Trophoblast cell (in vitro differentiated cells and primary cell): ENCODE results near the gene CTAG1B.
"Not testable (repeated sequence)": the region's sequence is repeated elsewhere in the genome, so short reads cannot be mapped to it uniquely, and the experiment has no call there.

ENCODE experiments used
- DNase-seq, 2 donors: peaks; one replicate each; pipeline ENCODE4 v3.0.0-alpha.2; 2016
- H2AFZ ChIP-seq: 2 replicates; pipeline ENCODE4 v1.6.1; 2013; ENCODE audit warnings: low read length, moderate library complexity, mild to moderate bottlenecking; ENCODE audit not compliant: insufficient read depth, poor library complexity
- H2AK5ac ChIP-seq: 2 replicates; pipeline ENCODE4 v1.6.1; 2013; ENCODE audit warnings: mild to moderate bottlenecking, low read length
- H2BK120ac ChIP-seq: 2 replicates; pipeline ENCODE4 v1.6.1; 2013; ENCODE audit warnings: low read length, mild to moderate bottlenecking, moderate library complexity; ENCODE audit not compliant: insufficient read depth, poor library complexity
- H2BK12ac ChIP-seq: 2 replicates; pipeline ENCODE4 v1.6.1; 2013; ENCODE audit warnings: mild to moderate bottlenecking, low read length, moderate library complexity
- H2BK5ac ChIP-seq: 2 replicates; pipeline ENCODE4 v1.6.1; 2013; ENCODE audit warnings: low read length, low read depth, moderate library complexity, mild to moderate bottlenecking; ENCODE audit not compliant: poor library complexity
- H3K14ac ChIP-seq: 2 replicates; pipeline ENCODE4 v1.6.1; 2013; ENCODE audit warnings: mild to moderate bottlenecking, low read length
- H3K18ac ChIP-seq: 2 replicates; pipeline ENCODE4 v1.6.1; 2013; ENCODE audit warnings: mild to moderate bottlenecking, low read length
- H3K23ac ChIP-seq: 2 replicates; pipeline ENCODE4 v1.6.1; 2013; ENCODE audit warnings: low read length
- H3K27ac ChIP-seq: 2 replicates; pipeline ENCODE4 v1.5.1; 2013; ENCODE audit warnings: low read depth, mild to moderate bottlenecking, inconsistent platforms, low read length, moderate library complexity
- H3K27me3 ChIP-seq: 2 replicates; pipeline ENCODE4 v1.6.1; 2013; ENCODE audit warnings: inconsistent platforms, mild to moderate bottlenecking, low read length, moderate library complexity; ENCODE audit not compliant: insufficient read depth
- H3K36me3 ChIP-seq, 2 experiments: 1 replicate in 1 of 2; 2 replicates in 1 of 2; pipeline ENCODE4 v1.6.1; 2013; ENCODE audit warnings: low read length in 2 of 2, mild to moderate bottlenecking in 2 of 2, moderate library complexity in 1 of 2; ENCODE audit not compliant: insufficient read depth in 2 of 2, control insufficient read depth in 1 of 2
- H3K4ac ChIP-seq: 2 replicates; pipeline ENCODE4 v1.6.1; 2013; ENCODE audit warnings: low read depth, mild to moderate bottlenecking, low read length, moderate library complexity
- H3K4me1 ChIP-seq, 2 experiments: 1 replicate in 1 of 2; 2 replicates in 1 of 2; pipeline ENCODE4 v1.6.1; 2013; ENCODE audit warnings: low read length in 2 of 2, mild to moderate bottlenecking in 2 of 2, moderate library complexity in 1 of 2; ENCODE audit not compliant: insufficient read depth in 2 of 2, control insufficient read depth in 1 of 2
- H3K4me2 ChIP-seq: 2 replicates; pipeline ENCODE4 v1.6.1; 2013; ENCODE audit warnings: inconsistent platforms, mild to moderate bottlenecking, low read length, moderate library complexity
- H3K4me3 ChIP-seq: 2 replicates; pipeline ENCODE4 v1.5.1; 2013; ENCODE audit warnings: mild to moderate bottlenecking, low read depth, low read length, inconsistent platforms
- H3K79me1 ChIP-seq: one replicate; pipeline ENCODE4 v1.6.1; 2013; ENCODE audit warnings: low read length
- H3K79me2 ChIP-seq: 2 replicates; pipeline ENCODE4 v1.6.1; 2013; ENCODE audit warnings: low read length, mild to moderate bottlenecking; ENCODE audit not compliant: control insufficient read depth, insufficient read depth, poor library complexity
- H3K9ac ChIP-seq: 2 replicates; pipeline ENCODE4 v1.6.1; 2013; ENCODE audit warnings: mild to moderate bottlenecking, low read length
- H3K9me3 ChIP-seq: 2 replicates; pipeline ENCODE4 v1.6.1; 2013; ENCODE audit warnings: low read depth, mild to moderate bottlenecking, control low read depth, inconsistent platforms, low read length; ENCODE audit not compliant: insufficient read depth
- H4K12ac ChIP-seq: 2 replicates; pipeline ENCODE4 v1.6.1; 2013; ENCODE audit warnings: low read depth, mild to moderate bottlenecking, low read length, moderate library complexity
- H4K8ac ChIP-seq: 2 replicates; pipeline ENCODE4 v1.6.1; 2013; ENCODE audit warnings: low read depth, mild to moderate bottlenecking, low read length, moderate library complexity
- H4K91ac ChIP-seq: one replicate; pipeline ENCODE4 v1.6.1; 2013; ENCODE audit warnings: low read depth, mild to moderate bottlenecking, low read length, moderate library complexity
- WGBS: extraction: QIAGEN DNeasy Blood & Tissue Kit; methylation state at CpG from one replicate; pipeline ENCODE4 v1.1.7; 2013; ENCODE audit warnings: missing lambda C conversion rate; ENCODE audit not compliant: insufficient read length, insufficient coverage; ENCODE audit errors: extremely low coverage; 5-methylcytosine and 5-hydroxymethylcytosine counted together

The CTAG1B gene

GRCh38 chrX:154582994-154583393 lies 36.1 kb downstream of the CTAG1B start:
- H3K14ac ChIP-seq, H3K18ac ChIP-seq, H3K4me1 ChIP-seq, H3K9ac ChIP-seq, H2BK12ac ChIP-seq, H4K8ac ChIP-seq, H3K27me3 ChIP-seq, H4K12ac ChIP-seq, H2AK5ac ChIP-seq, H3K4me3 ChIP-seq, H3K4ac ChIP-seq, DNase-seq, H2BK5ac ChIP-seq, H3K36me3 ChIP-seq, H3K4me2 ChIP-seq, H4K91ac ChIP-seq, H2BK120ac ChIP-seq, H3K23ac ChIP-seq, H3K9me3 ChIP-seq, H3K27ac ChIP-seq, H3K79me1 ChIP-seq, H3K79me2 ChIP-seq, H2AFZ ChIP-seq: not testable (repeated sequence)
- WGBS = no CpG with 5 or more reads among the region's 8 CpGs

GRCh38 chrX:154575076-154575475 lies 44.0 kb downstream of the CTAG1B start:
- H4K91ac ChIP-seq, H3K79me1 ChIP-seq, H3K4me1 ChIP-seq, H3K4ac ChIP-seq, H3K9me3 ChIP-seq, H2BK12ac ChIP-seq, H3K14ac ChIP-seq, H3K36me3 ChIP-seq, H2AFZ ChIP-seq, H3K79me2 ChIP-seq, H3K4me2 ChIP-seq, H3K4me3 ChIP-seq, H4K8ac ChIP-seq, H2BK5ac ChIP-seq, H3K18ac ChIP-seq, DNase-seq, H3K23ac ChIP-seq, H4K12ac ChIP-seq, H2AK5ac ChIP-seq, H3K27me3 ChIP-seq, H3K9ac ChIP-seq, H3K27ac ChIP-seq, H2BK120ac ChIP-seq: not testable (repeated sequence)
- no CpG with 5 or more reads among the region's 5 CpGs for WGBS

GRCh38 chrX:154573061-154573460 lies 46.0 kb downstream of the CTAG1B start:
- no CpG with 5 or more reads among the region's 10 CpGs for WGBS
- not testable (repeated sequence) for H2AFZ ChIP-seq, H3K79me1 ChIP-seq, H2BK12ac ChIP-seq, H3K18ac ChIP-seq, H3K4me3 ChIP-seq, H2AK5ac ChIP-seq, DNase-seq, H2BK120ac ChIP-seq, H3K4me1 ChIP-seq, H4K12ac ChIP-seq, H3K9me3 ChIP-seq, H3K36me3 ChIP-seq, H4K91ac ChIP-seq, H3K27ac ChIP-seq, H3K27me3 ChIP-seq, H3K79me2 ChIP-seq, H3K23ac ChIP-seq, H3K4ac ChIP-seq, H3K14ac ChIP-seq, H3K9ac ChIP-seq, H3K4me2 ChIP-seq, H4K8ac ChIP-seq, H2BK5ac ChIP-seq

- not testable (repeated sequence) for H3K4me1 ChIP-seq, H2BK12ac ChIP-seq, H3K9ac ChIP-seq, H3K9me3 ChIP-seq, H3K27me3 ChIP-seq, H3K27ac ChIP-seq, H4K12ac ChIP-seq, H4K91ac ChIP-seq, H2BK120ac ChIP-seq, H3K79me1 ChIP-seq, H3K18ac ChIP-seq, H3K4ac ChIP-seq, H2BK5ac ChIP-seq, H3K23ac ChIP-seq, DNase-seq, H3K4me3 ChIP-seq, H3K14ac ChIP-seq, H3K36me3 ChIP-seq, H2AFZ ChIP-seq, H3K4me2 ChIP-seq, H3K79me2 ChIP-seq, H2AK5ac ChIP-seq, H4K8ac ChIP-seq
- WGBS = no CpG with 5 or more reads among the region's 11 CpGs
These were observed 48.7 kb downstream of the CTAG1B start for GRCh38 chrX:154570361-154570760.
